Measurements from ENCODE around the gene SYP. TPM values are rescaled to one million over a fixed set of nuclear protein-coding genes. Genes with fewer than 3 reads are reported as not detected.
A peak's percentile ranks its signal among the peaks of the same experiment; 100 is the strongest.

Gene SYP
- total and polyA plus RNA-seq, 9 of the 15 experiments (the other 6 are each of a cell fraction or from before 2014, with no cell fraction given) = 0.48 to 5.1 (median 2.6) TPM

DNA sequence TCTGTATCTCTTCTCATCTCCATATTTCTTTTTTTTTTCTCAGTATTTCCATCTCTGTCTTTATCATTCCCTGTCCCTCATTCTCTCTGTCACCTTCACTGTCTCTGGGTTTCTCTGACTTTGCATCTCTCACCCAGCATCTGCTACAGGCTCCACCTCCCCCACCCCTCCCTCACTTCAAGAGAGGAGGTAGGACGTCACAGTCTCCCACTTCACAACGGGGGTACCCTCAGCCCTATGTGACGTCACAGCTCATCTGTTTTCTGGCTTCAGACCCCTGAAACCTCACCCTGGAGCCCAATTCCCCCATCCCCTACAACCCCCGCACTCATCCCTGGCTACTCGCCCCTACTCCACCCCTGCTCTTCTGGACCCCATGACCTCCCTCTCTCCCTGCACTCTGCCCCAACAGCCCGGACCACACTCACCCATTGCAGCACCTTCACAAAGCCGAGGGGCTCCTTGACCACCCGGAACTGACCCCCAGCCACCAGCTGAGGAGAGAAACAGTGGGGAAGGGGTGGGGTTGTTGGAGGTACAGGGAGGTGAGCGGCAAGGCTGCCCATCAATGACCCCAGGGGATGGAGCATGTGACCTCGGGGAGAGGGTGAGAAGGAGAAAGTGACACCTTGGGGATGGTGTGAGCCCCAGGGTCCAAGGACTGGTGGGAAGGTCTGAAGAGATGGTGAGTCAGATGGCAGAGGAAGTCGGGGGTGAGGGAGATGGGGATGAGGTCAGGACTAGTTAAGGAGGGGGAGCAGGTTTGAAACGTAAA is 1.3 kb downstream of the SYP start:
- TF ChIP-seq ZNF707 (CRISPR knock-in tag; conservative IDR thresholded peaks at IDR 0.05) (no peak), ATF1 (CRISPR knock-in tag; IDR thresholded peaks at IDR 0.05) (no peak), ATF1 (tag; IDR thresholded peaks at IDR 0.05) (peak; percentile 49), STAG1 (CRISPR knock-in tag; IDR thresholded peaks at IDR 0.05; ENCODE audit: borderline replicate concordance) (no peak)
- TF ChIP-seq, protein P1, sequence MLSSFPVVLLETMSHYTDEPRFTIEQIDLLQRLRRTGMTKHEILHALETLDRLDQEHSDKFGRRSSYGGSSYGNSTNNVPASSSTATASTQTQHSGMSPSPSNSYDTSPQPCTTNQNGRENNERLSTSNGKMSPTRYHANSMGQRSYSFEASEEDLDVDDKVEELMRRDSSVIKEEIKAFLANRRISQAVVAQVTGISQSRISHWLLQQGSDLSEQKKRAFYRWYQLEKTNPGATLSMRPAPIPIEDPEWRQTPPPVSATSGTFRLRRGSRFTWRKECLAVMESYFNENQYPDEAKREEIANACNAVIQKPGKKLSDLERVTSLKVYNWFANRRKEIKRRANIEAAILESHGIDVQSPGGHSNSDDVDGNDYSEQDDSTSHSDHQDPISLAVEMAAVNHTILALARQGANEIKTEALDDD (IDR thresholded peaks at IDR 0.05) = peak; percentile 69; the same call in 1 of the 2 replicates
- Histone ChIP-seq H3K36me3 (ENCODE audit: control insufficient read depth, insufficient read depth, low read length) (no peaks in the 10 kb centered on the region), H3K79me2 (ENCODE audit: control insufficient read depth, insufficient read depth, low read length) (no peaks in the 10 kb centered on the region), H3K27ac (ENCODE audit: extremely low read depth, low read depth, low read length) (no peak overlapping the region; the same call in 2 of the 3 replicates), H3K4me3 (no peak overlapping the region), H2AFZ (ENCODE audit: low read depth, low read length) (no peak overlapping the region), H3K27me3 (ENCODE audit: control insufficient read depth in 2 of 2, insufficient read depth in 2 of 2, low read length in 2 of 2) (no peaks in the 10 kb centered on the region), H4K20me1 (replicated peaks; ENCODE audit: control insufficient read depth, insufficient read depth, low read length) (no peaks in the 10 kb centered on the region), H3K9ac (ENCODE audit: insufficient read depth in 1 of 2, low read depth in 2 of 2, low read length in 2 of 2) (peak overlapping the region in 1 of 2 experiments; percentile 13; a peak in 2 of 4 replicates), H3K9me3 (replicated peaks; ENCODE audit: control insufficient read depth, insufficient read depth, low read depth, low read length) (no peaks in the 10 kb centered on the region), H3K9me1 (ENCODE audit: control insufficient read depth, insufficient read depth, low read length) (no peaks in the 10 kb centered on the region), H3K4me2 (ENCODE audit: insufficient read depth, low read length) (peak overlapping the region; percentile 49; the same call in 1 of the 2 replicates), H3K4me1 (replicated peaks in 1 of 2; ENCODE audit: control insufficient read depth in 2 of 2, insufficient read depth in 2 of 2, low read length in 2 of 2) (peaks cover 19 to 30% of the 10 kb centered on the region in 2 experiments; a peak in 4 of 5 replicates)
- ChIA-PET CTCF (ENCODE audit: low intra/inter-chr PET ratio) (no interaction called here), POLR2A (no interaction called here)
- FAIRE-seq (no peak), DNase-seq (ENCODE audit: extremely low read depth in 1 of 4, low spot score in 3 of 4) (no peak), ATAC-seq (no peak)
- in situ Hi-C loops (cut with MboI) = no loop called here
- intact Hi-C loops (cut with micrococcal nuclease) = no loop called here
- WGBS (ENCODE audit: insufficient coverage, low coverage, missing lambda C conversion rate) = 6% methylated on average over 10 of the region's 12 CpGs
- no TSS peak for BruUV-seq (replicated peaks)
